NCI-H2196 treated with DMSO at 0.1 percent for 48 hours (cell line): ENCODE measurements around the gene LINC00305.

Source experiments
- DNase-seq: peaks from one replicate; lab custom pipeline; 2025; ENCODE audit not compliant: unreplicated experiment; lab: John Stamatoyannopoulos, UW

LINC00305 gene

DNA sequence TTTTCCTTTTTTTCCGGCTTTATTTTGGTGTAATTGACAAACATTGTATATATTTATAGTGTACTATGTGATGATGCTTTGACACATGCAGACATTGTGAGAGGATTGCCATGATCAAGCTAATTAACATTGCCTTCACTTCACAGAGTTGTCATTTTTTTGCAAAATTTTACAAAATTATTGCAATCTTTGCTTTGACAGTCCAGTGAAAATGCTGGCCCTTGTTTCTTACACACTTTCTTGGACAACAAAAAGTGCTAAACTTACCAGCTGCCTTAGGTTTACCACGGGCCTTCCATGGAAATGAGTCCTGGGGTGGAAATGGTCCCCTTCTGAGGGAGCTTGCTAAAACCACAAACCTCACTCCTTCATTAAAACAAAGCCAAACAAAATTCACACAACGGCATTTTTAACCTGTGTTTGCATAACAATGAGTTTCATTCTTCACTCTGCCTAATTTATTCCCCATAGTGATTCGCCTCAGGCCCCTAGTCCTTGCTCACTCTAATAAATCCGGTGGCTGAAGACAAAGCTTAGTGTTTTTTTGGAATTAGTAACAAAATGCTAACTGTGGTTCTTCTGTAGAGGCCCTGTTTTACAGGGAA is 32.2 kb downstream of the LINC00305 start:
- DNase-seq: no peak

- no peak for DNase-seq
Measured at GRCh38 chr18:64115881-64116280, 33.0 kb downstream of the LINC00305 start.

GRCh38 chr18:64111950-64112349 is 36.9 kb downstream of the LINC00305 start:
- no peak for DNase-seq

- no peak for DNase-seq
Measured at GRCh38 chr18:64110692-64111480, 38.0 kb downstream of the LINC00305 start.

DNA sequence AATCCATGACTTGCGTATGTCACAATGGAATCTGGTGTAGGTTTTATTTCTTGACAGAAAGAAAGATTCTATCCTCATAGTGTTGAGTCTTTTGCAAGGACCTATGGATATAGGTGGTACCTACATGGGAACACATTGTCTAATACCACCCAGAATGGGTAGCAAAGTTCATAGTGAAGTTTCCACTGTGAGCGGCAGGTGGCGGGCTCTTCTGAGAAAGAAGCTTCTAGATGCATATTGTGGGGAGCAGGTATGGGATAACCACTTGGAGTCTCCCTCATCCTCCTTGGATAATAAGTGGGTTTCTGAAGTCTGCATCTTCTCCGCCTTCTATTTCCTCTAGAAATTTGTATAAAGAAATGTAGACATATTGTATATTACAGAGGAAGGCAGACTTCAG is 44.9 kb downstream of the LINC00305 start:
- no peak for DNase-seq

- no peak for DNase-seq
Measured at GRCh38 chr18:64100116-64100922, 48.6 kb downstream of the LINC00305 start.

GRCh38 chr18:64099244-64099643 is 49.6 kb downstream of the LINC00305 start:
- DNase-seq: no peak

DNA sequence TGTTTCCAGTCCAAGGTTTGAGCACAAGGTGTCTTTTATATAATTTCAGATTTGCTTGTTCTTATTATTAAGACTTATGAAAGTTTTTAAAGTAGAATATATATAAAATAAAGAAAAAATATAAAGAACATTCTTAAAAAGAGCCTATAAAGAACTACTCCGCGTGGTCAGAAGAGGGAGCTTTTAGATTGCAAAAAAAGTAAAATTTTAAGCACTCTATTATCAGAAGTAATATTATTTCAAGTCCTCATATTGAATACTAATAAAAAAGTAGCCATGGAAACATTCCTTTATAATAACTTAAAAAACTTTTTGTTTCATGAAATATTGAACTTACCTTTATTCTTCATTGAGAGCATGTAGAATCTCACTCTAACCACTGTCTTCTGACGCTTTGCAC is 51.4 kb downstream of the LINC00305 start:
- DNase-seq: no peak

DNA sequence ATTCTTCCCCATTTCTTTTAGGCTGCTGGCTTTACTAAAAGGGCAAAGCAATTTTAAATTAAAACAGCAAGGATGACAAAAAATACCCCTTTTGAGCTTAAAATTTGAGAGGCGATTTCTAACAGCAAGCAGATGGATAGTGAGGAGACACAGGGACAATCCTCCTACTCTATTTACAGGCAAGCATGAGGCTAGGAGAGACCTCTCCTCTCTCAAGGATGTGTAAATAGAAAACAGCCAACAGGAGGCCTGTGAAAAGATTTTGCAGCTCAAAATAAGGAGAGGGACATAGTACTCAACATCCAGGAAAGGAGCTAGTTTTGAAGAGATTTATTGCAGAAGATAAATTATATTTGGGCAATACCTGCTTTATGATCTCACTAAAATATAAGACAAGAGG is 53.8 kb downstream of the LINC00305 start:
- DNase-seq: no peak

- DNase-seq: no peak
Measured at GRCh38 chr18:64094210-64094609, 54.7 kb downstream of the LINC00305 start.

DNA sequence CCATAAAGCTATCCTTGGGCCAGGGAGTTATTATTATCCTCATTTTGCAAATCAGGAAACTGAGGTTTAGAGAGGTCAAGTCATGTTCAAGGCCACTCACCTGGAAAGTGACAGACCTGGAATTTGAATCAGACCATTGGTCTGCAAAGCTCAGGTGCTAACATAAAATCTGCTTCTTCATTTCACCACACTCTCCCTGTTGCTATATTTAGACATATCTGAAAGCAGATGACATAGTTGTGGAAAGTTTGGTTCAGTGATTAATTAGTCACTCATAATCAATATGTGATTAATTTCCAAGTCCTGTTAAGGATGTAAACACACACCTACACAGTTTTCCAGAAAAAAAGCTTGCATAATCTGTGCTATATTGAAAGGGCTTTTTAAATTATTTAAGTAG is 57.4 kb downstream of the LINC00305 start:
- DNase-seq: no peak

- DNase-seq: no peak
Measured at GRCh38 chr18:64090876-64091275, 58.0 kb downstream of the LINC00305 start.

DNA sequence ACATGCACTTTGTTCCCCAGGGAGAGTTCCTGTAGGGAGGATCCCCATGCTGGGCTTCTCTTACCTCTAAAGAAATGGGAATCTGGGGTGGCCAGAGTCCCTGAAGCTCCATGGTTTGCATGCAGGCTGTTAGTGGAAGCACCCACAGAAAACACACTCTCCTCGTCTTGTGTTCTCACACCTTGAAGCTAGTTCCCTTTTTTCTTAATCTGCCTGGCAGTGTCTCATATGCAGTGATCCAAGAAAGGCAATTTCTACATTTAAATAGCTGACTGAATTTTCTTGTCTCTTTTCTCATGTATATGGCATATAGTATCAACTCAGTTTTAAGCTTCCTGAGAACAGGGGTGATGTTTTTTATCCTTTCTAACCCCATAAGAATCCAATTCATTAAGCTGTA is 65.0 kb downstream of the LINC00305 start:
- no peak for DNase-seq

- no peak for DNase-seq
Measured at GRCh38 chr18:64082513-64082912, 66.4 kb downstream of the LINC00305 start.

DNA sequence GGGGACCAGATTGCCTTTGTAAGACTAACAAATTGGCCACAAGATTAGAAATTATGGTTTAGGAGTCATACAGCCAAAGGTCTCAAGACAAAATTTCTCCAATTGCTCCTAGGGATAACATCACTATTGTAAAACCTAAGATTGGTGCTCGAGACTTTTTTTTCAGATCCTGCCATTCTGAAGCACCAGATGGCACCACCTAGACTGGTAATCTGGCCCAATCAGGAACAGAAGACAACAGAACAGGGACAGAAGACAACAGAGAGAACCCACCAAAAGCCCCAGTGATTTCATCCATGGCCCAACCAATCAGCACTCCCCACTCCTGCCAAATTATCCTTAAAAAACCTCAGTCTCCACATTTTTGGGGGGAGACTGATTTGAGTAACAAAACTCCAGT is 66.8 kb downstream of the LINC00305 start:
- no peak for DNase-seq

DNA sequence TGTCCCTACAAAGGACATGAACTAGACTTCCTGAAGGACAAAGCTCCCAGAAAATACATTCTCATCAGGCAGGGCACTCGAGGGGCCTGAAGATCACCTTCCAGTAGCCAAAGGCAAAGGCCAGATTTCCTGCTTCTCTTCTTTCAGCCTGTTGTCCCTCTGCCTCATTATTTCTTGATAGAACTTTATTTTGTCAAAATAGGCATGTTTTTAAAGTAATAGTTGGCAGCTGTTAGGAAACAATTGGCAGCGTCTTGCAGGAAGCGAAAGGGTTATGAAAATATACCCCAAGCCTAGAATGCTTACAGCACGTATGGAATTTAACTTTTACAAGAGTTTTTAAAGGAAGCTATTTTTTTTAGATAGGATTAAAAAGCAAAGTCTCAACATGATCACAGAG is 74.9 kb downstream of the LINC00305 start:
- DNase-seq: no peak

DNA sequence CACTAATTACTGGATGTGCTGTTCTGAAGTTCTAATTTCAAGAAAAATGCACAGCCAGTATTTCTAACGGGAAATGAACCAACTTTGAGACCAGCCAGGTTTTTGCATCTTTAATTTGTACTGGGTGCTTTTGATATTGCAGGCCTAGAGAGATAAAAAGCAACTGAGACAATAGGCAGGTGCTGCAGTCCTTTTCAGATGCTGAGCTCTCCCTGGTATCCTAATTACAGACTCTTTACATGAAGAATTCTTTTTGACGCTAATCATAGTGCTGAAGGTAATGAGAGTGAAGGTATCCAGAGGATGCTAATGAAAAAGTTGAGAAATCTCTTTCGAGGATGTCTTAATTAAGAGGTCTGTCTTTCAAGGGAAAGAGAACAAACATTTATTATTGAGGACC is 93.9 kb downstream of the LINC00305 start:
- DNase-seq: no peak

- DNase-seq: no peak
Measured at GRCh38 chr18:64053246-64053645, 95.6 kb downstream of the LINC00305 start.

- DNase-seq: no peak
Measured at GRCh38 chr18:64052772-64053171, 96.1 kb downstream of the LINC00305 start.

DNA sequence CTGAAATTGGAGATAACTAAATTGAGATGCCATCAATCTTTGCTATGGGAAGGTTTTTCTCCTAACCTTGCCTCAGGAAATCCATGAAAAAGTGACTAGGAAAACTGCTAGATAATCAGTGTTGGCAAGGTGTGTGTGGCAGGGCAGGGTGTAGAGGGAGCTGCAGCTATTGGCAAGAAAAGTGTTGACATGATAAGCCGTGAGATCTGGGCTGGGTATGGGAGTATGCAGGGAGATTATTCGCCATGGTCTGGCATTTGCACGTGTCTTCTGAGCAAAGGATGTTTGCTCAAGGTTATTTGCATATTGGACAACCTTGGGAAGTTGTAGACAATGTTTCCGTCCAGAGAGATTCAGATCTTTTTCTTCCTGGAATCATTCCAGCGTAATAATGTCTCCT is 104.3 kb downstream of the LINC00305 start:
- no peak for DNase-seq

GRCh38 chr18:64042728-64043358 is 106.0 kb downstream of the LINC00305 start:
- DNase-seq: no peak
